Measurements from ENCODE around the gene UQCRQ. TPM values are rescaled to one million over a fixed set of nuclear protein-coding genes. Genes with fewer than 3 reads are reported as not detected.

Gene UQCRQ
- total and polyA plus RNA-seq, 9 of the 15 experiments (the other 6 are each of a cell fraction or from before 2014, with no cell fraction given) = 235 to 2,421 (median 883) TPM

DNA sequence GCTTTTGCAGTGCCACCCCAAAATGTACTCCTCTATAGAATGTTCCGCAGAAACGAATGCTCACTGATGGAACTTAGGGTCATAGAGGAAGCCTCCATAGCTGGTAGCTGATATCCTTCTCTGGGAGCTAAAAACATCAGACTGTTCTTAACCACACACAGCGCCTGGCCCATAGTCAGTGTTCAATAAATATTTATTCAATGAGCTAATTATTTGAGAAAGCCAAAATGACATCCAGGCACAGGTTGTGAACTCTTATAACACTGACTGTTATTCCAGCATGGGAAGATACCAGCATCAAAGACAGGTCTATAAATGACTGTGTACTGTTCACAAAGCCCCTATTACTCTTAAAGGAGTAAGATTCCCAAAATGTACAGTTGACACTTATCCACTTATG lies 13.1 kb upstream of the UQCRQ start:
- Histone ChIP-seq H2AFZ (ENCODE audit: low read depth, low read length) (no peak overlapping the region), H3K27me3 (ENCODE audit: control insufficient read depth in 2 of 2, insufficient read depth in 2 of 2, low read length in 2 of 2) (no peaks in the 10 kb centered on the region), H3K4me2 (ENCODE audit: insufficient read depth, low read length) (no peak overlapping the region), H3K4me1 (replicated peaks in 1 of 2; ENCODE audit: control insufficient read depth in 2 of 2, insufficient read depth in 2 of 2, low read length in 2 of 2) (peaks cover 0 to 14% of the 10 kb centered on the region in 2 experiments; a peak in 3 of 5 replicates), H3K9ac (ENCODE audit: insufficient read depth in 1 of 2, low read depth in 2 of 2, low read length in 2 of 2) (no peak overlapping the region), H3K36me3 (ENCODE audit: control insufficient read depth, insufficient read depth, low read length) (no peaks in the 10 kb centered on the region), H3K4me3 (no peak overlapping the region), H3K27ac (ENCODE audit: extremely low read depth, low read depth, low read length) (no peak overlapping the region), H3K79me2 (ENCODE audit: control insufficient read depth, insufficient read depth, low read length) (no peaks in the 10 kb centered on the region), H4K20me1 (replicated peaks; ENCODE audit: control insufficient read depth, insufficient read depth, low read length) (no peaks in the 10 kb centered on the region), H3K9me1 (ENCODE audit: control insufficient read depth, insufficient read depth, low read length) (no peaks in the 10 kb centered on the region), H3K9me3 (replicated peaks; ENCODE audit: control insufficient read depth, insufficient read depth, low read depth, low read length) (no peaks in the 10 kb centered on the region)
- DNase-seq (ENCODE audit: extremely low read depth in 1 of 4, low spot score in 3 of 4) (no peak), ATAC-seq (no peak), FAIRE-seq (no peak)
- 62% methylated on average over 3 of the region's 3 CpGs for WGBS (ENCODE audit: insufficient coverage, low coverage, missing lambda C conversion rate)
- no TSS peak for BruUV-seq (replicated peaks)
- ChIA-PET POLR2A (interaction anchor here (1.1 to 3.0 kb wide), 4 partner anchors 9 to 23 kb away, joined by 3 to 17 read pairs (median 6); partner anchors contain the start of genes GDF9 and UQCRQ), CTCF (ENCODE audit: low intra/inter-chr PET ratio) (no interaction called here)
- intact Hi-C loops (cut with micrococcal nuclease) (no loop called here), in situ Hi-C loops (cut with MboI) (no loop called here)
- TF ChIP-seq, protein P1, sequence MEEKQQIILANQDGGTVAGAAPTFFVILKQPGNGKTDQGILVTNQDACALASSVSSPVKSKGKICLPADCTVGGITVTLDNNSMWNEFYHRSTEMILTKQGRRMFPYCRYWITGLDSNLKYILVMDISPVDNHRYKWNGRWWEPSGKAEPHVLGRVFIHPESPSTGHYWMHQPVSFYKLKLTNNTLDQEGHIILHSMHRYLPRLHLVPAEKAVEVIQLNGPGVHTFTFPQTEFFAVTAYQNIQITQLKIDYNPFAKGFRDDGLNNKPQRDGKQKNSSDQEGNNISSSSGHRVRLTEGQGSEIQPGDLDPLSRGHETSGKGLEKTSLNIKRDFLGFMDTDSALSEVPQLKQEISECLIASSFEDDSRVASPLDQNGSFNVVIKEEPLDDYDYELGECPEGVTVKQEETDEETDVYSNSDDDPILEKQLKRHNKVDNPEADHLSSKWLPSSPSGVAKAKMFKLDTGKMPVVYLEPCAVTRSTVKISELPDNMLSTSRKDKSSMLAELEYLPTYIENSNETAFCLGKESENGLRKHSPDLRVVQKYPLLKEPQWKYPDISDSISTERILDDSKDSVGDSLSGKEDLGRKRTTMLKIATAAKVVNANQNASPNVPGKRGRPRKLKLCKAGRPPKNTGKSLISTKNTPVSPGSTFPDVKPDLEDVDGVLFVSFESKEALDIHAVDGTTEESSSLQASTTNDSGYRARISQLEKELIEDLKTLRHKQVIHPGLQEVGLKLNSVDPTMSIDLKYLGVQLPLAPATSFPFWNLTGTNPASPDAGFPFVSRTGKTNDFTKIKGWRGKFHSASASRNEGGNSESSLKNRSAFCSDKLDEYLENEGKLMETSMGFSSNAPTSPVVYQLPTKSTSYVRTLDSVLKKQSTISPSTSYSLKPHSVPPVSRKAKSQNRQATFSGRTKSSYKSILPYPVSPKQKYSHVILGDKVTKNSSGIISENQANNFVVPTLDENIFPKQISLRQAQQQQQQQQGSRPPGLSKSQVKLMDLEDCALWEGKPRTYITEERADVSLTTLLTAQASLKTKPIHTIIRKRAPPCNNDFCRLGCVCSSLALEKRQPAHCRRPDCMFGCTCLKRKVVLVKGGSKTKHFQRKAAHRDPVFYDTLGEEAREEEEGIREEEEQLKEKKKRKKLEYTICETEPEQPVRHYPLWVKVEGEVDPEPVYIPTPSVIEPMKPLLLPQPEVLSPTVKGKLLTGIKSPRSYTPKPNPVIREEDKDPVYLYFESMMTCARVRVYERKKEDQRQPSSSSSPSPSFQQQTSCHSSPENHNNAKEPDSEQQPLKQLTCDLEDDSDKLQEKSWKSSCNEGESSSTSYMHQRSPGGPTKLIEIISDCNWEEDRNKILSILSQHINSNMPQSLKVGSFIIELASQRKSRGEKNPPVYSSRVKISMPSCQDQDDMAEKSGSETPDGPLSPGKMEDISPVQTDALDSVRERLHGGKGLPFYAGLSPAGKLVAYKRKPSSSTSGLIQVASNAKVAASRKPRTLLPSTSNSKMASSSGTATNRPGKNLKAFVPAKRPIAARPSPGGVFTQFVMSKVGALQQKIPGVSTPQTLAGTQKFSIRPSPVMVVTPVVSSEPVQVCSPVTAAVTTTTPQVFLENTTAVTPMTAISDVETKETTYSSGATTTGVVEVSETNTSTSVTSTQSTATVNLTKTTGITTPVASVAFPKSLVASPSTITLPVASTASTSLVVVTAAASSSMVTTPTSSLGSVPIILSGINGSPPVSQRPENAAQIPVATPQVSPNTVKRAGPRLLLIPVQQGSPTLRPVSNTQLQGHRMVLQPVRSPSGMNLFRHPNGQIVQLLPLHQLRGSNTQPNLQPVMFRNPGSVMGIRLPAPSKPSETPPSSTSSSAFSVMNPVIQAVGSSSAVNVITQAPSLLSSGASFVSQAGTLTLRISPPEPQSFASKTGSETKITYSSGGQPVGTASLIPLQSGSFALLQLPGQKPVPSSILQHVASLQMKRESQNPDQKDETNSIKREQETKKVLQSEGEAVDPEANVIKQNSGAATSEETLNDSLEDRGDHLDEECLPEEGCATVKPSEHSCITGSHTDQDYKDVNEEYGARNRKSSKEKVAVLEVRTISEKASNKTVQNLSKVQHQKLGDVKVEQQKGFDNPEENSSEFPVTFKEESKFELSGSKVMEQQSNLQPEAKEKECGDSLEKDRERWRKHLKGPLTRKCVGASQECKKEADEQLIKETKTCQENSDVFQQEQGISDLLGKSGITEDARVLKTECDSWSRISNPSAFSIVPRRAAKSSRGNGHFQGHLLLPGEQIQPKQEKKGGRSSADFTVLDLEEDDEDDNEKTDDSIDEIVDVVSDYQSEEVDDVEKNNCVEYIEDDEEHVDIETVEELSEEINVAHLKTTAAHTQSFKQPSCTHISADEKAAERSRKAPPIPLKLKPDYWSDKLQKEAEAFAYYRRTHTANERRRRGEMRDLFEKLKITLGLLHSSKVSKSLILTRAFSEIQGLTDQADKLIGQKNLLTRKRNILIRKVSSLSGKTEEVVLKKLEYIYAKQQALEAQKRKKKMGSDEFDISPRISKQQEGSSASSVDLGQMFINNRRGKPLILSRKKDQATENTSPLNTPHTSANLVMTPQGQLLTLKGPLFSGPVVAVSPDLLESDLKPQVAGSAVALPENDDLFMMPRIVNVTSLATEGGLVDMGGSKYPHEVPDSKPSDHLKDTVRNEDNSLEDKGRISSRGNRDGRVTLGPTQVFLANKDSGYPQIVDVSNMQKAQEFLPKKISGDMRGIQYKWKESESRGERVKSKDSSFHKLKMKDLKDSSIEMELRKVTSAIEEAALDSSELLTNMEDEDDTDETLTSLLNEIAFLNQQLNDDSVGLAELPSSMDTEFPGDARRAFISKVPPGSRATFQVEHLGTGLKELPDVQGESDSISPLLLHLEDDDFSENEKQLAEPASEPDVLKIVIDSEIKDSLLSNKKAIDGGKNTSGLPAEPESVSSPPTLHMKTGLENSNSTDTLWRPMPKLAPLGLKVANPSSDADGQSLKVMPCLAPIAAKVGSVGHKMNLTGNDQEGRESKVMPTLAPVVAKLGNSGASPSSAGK (IDR thresholded peaks at IDR 0.05) = no peak
- TF ChIP-seq SNRNP70 (optimal IDR thresholded peaks at IDR 0.05; ENCODE audit: low read depth, low read length) (no peak), HDAC1 (IDR thresholded peaks at IDR 0.05) (no peak), SIX5 (IDR thresholded peaks at IDR 0.05; ENCODE audit: borderline replicate concordance in 1 of 2, insufficient read depth in 1 of 2, low read depth in 1 of 2, low read length in 2 of 2) (no peak), COPS2 (conservative IDR thresholded peaks at IDR 0.05) (no peak), RBM22 (IDR thresholded peaks at IDR 0.05; ENCODE audit: low read depth, low read length, poor library complexity, severe bottlenecking) (no peak)
- TF ChIP-seq, protein P2, sequence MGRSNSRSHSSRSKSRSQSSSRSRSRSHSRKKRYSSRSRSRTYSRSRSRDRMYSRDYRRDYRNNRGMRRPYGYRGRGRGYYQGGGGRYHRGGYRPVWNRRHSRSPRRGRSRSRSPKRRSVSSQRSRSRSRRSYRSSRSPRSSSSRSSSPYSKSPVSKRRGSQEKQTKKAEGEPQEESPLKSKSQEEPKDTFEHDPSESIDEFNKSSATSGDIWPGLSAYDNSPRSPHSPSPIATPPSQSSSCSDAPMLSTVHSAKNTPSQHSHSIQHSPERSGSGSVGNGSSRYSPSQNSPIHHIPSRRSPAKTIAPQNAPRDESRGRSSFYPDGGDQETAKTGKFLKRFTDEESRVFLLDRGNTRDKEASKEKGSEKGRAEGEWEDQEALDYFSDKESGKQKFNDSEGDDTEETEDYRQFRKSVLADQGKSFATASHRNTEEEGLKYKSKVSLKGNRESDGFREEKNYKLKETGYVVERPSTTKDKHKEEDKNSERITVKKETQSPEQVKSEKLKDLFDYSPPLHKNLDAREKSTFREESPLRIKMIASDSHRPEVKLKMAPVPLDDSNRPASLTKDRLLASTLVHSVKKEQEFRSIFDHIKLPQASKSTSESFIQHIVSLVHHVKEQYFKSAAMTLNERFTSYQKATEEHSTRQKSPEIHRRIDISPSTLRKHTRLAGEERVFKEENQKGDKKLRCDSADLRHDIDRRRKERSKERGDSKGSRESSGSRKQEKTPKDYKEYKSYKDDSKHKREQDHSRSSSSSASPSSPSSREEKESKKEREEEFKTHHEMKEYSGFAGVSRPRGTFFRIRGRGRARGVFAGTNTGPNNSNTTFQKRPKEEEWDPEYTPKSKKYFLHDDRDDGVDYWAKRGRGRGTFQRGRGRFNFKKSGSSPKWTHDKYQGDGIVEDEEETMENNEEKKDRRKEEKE (IDR thresholded peaks at IDR 0.05; ENCODE audit: borderline replicate concordance in 1 of 2, control insufficient read depth in 1 of 2, low read depth in 2 of 2, low read length in 1 of 2) = no peak
